Measurements from ENCODE around the gene KLHL5.

Gene KLHL5

DNA sequence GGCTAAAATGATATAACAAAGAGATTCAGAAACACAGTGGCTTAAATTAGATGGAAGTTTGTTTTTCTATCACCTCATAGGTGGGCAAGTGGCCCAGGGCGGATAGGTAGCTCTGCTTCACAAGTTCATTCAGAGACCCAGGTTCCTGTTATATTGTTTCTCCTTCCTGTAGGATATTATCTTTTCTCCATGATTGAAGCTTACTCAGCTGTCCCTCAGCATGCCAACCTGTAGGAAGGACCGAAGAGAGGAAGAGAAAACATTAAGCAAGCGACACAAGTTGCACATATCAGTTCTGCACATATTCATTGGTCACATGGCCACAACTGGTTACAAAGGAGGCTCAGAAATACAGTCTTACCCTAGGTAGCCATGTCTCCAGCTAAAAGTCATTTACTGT lies 6.9 kb downstream of the KLHL5 start:
- no peak overlapping the region for H3K27ac ChIP-seq
- CTCF ChIA-PET: no interaction called here
- TF ChIP-seq CTCF (conservative IDR thresholded peaks at IDR 0.05; ENCODE audit: low read depth): no peak
- POLR2A ChIA-PET (ENCODE audit: low non-redundant PET): no interaction called here
- no peak for DNase-seq (ENCODE audit: low spot score)

GRCh38 chr4:39078829-39079228 lies 16.8 kb downstream of the KLHL5 start:
- no peak for TF ChIP-seq CTCF (conservative IDR thresholded peaks at IDR 0.05; ENCODE audit: low read depth)
- no peak overlapping the region for H3K27ac ChIP-seq

GRCh38 chr4:39083164-39083563 lies 21.1 kb downstream of the KLHL5 start:
- POLR2A ChIA-PET (ENCODE audit: low non-redundant PET): no interaction called here
- CTCF ChIA-PET: no interaction called here
- TF ChIP-seq CTCF (conservative IDR thresholded peaks at IDR 0.05; ENCODE audit: low read depth): no peak
- peak; percentile 10 for DNase-seq (ENCODE audit: low spot score)
- no peak overlapping the region for H3K27ac ChIP-seq

More at GRCh38 chr4:39078829-39079228, 16.8 kb downstream of the KLHL5 start:
- CTCF ChIA-PET: interaction anchor here (0.6 kb wide), 1 partner anchor 472 kb away, joined by 4 read pairs; no protein-coding TSS in a partner anchor
- DNase-seq (ENCODE audit: low spot score): no peak
- POLR2A ChIA-PET (ENCODE audit: low non-redundant PET): no interaction called here

- H3K27ac ChIP-seq: no peak overlapping the region
- ChIA-PET CTCF (no interaction called here), POLR2A (ENCODE audit: low non-redundant PET) (no interaction called here)
- no peak for TF ChIP-seq CTCF (conservative IDR thresholded peaks at IDR 0.05; ENCODE audit: low read depth)
- DNase-seq (ENCODE audit: low spot score): no peak
Measured at GRCh38 chr4:39085891-39086290, 23.9 kb downstream of the KLHL5 start.

GRCh38 chr4:39096847-39097246 lies 34.8 kb downstream of the KLHL5 start:
- TF ChIP-seq CTCF (conservative IDR thresholded peaks at IDR 0.05; ENCODE audit: low read depth): no peak
- no peak overlapping the region for H3K27ac ChIP-seq
- ChIA-PET POLR2A (ENCODE audit: low non-redundant PET) (no interaction called here), CTCF (no interaction called here)
- no peak for DNase-seq (ENCODE audit: low spot score)

DNA sequence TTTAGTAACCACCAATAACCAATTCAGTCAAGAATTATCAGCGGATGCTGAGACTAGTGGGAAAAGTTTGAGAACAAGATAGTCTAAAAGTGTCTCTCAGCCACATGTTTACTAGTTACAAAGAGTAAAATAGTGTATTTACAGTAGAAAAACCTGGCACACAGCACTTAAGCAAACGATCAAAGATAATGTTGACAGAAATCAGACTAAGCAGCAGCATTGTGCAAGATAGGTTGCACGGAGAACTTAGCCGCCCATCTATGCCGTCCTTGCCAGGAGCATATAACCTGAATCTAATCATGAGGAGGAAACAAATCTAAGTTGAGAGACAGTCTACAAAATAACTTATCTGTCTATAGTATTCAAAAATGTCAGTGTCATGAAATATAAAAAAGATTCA lies 35.3 kb downstream of the KLHL5 start:
- POLR2A ChIA-PET (ENCODE audit: low non-redundant PET): no interaction called here
- CTCF ChIA-PET: no interaction called here
- no peak for TF ChIP-seq CTCF (conservative IDR thresholded peaks at IDR 0.05; ENCODE audit: low read depth)
- DNase-seq (ENCODE audit: low spot score): no peak
- H3K27ac ChIP-seq: no peak overlapping the region

DNA sequence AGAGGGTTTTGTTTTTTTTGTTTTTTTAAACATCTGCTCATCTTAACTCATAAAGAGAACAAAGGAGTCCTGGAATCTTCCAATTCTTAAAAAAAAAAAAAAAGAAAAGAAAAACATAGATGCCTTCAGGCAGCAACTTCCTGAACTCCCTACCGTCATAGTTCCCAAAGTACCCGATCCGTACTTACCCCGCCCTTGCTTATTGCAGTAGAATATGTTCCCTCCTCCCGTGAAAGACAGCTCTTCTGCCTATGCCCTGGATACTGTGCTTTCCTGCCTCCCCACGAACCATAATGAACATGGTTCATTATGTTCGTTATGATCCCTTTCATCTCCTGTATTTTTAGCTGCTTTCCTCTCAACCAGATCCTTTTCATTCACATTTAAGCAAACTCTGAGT lies 40.3 kb downstream of the KLHL5 start:
- no peak for DNase-seq (ENCODE audit: low spot score)
- TF ChIP-seq CTCF (conservative IDR thresholded peaks at IDR 0.05; ENCODE audit: low read depth): no peak
- ChIA-PET POLR2A (ENCODE audit: low non-redundant PET) (no interaction called here), CTCF (no interaction called here)
- H3K27ac ChIP-seq: no peak overlapping the region
